Hepatocyte (in vitro differentiated cells): Measurements from ENCODE around the gene ZBTB49.

ENCODE experiments used
- CTCF ChIP-seq: fragments of 200-600 bp; sonication (generic); IDR thresholded peaks from 2 replicates; pipeline ENCODE4 v1.5.1; 2016; ENCODE audit warnings: antibody characterized with exemption, mild to moderate bottlenecking; ENCODE audit not compliant: poor library complexity
- EZH2 ChIP-seq: fragments of 200-600 bp; sonication (generic); IDR thresholded peaks from 2 replicates; pipeline ENCODE4 v1.6.1; 2016; ENCODE audit warnings: antibody characterized with exemption, mild to moderate bottlenecking, borderline replicate concordance

- TF ChIP-seq CTCF (no peak), EZH2 (no peak)
Observed at GRCh38 chr4:4320528-4320927, 30.5 kb downstream of the ZBTB49 start.
